NCI-H526 treated with DMSO at 0.1 percent for 48 hours (cell line): ENCODE data around the gene UMAD1.

Source experiments
- DNase-seq: peaks from one replicate; lab custom pipeline; 2025; lab: John Stamatoyannopoulos, UW

UMAD1 gene

DNA sequence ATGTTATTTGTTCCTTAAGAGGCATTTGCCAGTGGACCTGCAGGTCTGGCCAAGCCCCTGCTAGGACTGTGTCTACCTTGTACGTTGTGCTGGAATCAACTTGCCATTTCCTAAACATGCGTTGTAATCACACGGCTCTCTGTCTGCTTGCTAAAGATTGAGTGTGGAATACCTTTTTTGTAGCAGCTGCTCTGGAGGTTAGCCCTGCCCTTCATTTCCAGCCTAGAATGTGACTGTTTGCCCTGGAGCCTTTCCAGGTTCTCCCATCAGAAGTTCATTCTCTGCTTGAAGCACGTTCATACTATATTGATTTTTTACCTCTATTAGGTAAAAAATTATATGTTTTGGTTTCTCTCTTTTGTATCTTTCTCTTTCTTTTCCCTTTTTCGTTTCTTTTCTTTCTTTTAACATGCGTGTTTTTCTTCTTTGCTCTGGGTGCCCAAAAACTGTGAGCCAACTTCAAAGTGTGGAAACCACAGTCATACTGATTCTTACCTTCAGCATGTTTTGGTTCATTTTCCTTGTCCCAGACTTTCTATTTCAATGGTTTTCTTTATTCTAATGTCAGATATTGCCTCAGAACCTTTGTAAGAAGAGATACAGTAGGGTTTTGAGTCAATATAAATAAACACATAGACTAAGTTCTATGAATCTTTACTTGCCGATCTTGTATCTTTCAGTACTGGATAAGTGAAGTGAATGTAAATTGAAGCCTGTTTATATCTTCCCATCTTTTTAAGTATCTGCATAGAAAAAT is 189.7 kb downstream of the UMAD1 start:
- no peak for DNase-seq

DNA sequence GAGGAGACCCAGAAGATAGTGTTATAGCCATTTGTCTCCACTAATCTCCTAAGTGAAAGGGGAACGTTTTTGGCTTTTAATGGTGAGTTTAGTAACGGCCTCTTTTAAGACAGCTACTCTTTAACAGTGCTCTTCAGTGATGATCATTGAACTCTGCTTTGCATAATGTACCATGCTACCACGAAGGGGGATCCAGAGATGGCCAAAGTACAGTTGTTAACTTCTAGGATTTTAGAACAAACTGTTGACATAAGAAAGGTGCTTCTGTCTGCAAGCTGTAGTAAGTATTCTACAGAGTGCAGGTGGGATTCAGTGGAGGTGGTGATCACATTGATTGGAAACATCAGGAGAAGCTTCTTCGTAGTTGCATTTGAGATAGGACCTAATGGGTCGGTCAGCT is 192.0 kb downstream of the UMAD1 start:
- no peak for DNase-seq

DNA sequence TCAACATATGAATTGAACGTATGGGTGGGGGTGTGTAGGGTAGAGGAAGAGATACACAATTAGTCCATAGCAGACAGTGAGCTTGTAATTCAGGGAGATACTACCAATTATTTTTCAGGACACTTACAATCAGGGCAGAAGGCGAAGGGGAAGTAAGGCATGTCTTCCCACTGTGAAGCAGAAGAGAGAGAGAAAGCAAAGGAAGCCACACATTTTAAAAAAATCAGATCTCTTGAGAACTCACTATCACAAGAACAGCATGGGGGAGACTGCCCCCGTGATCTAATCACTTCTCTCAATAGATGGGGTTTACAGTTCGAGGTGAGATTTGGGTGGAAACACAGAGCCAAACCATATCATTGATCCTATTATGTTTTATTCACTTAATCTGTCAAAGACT is 194.2 kb downstream of the UMAD1 start:
- no peak for DNase-seq

DNA sequence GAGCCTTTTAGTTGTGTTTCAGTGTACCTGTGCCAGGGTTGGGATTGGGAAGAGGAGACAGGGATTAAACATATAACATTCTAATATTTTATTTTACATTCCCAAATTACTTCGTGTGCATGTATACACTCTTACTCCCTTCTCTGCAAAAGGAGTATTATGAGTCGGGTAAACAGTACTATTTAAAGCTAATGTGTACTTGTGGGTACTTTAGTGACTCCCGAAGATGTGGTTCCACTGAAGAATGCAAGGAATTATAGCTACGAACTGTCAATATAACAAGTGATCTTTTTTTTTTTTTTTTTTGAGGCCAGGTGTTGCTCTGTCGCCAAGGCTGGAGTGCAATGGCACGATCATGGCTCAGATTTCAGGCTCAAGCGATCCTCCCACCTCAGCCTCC is 200.5 kb downstream of the UMAD1 start:
- DNase-seq, result no peak

DNA sequence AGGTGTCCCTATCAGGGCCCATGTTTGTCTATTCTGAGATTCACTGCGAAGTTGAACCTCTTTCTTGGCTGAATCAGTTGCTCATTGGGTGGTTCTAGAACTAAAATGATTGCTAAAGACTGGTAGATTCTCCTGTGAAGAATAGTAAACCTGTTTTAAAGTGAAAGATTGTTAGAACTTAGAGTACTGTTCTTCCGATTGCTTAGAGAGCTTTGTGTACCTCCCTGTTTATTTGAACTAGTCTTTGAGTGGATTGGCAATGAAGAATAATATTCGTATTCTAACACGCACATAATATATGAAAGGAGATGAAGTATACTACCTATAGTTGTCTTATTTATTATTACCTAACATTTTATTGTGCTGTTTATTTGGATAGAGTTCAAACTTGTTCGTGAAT is 202.7 kb downstream of the UMAD1 start:
- DNase-seq, result no peak

DNA sequence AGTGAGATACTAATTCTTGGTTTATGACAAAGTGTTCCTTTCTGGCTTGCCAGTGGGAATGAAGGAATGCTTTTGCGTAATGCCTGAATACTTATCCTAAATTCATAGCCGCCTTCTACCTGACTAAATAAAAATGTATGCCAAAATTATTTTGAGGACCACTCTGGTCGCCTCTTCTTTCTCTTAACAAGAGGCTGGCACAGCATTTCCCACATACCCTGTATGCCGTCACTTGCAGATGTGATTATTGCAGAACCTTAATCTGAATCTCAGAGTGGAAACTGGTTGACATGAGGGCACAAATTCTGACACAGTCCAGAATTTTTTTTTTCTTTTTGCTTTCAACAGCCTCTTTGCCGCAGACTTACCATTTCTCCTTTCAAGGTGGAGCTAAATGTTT is 203.4 kb downstream of the UMAD1 start:
- no peak for DNase-seq

DNA sequence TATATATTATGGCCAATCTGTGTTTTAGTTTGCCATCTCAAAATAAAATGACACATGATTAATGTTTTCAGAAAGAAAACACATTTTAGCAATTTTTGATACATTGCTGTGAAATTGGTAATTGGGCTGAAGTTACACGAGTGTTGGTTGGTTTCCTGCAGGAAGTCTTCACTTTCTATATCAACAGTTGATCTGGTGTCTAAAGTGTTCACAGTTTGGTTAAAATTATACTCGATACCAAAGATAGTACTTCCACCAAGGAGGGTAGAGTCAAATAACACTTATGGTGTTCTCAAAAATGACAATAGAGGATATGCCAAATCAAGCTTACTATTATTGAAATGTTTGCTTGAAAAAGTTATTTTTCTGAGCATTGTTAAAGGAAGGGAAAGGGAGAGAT is 207.7 kb downstream of the UMAD1 start:
- DNase-seq, result no peak

DNA sequence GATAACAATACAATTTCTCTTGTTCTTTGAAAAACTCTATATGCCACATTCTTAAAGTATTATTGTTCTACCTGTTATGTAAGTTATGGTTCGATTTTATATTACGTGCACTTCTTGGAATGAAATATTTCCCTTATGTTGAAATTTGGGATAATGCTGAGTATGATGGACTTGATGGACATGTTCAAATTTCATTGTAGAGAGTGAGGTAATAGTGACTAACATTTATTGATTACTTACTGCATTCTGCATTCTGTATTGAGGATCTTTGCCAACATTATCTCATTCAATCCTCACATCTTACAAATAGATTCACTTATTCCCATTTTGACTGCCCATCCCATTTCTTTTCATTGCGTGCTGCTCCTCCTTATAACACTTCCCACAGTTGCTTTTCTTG is 208.3 kb downstream of the UMAD1 start:
- no peak for DNase-seq

DNA sequence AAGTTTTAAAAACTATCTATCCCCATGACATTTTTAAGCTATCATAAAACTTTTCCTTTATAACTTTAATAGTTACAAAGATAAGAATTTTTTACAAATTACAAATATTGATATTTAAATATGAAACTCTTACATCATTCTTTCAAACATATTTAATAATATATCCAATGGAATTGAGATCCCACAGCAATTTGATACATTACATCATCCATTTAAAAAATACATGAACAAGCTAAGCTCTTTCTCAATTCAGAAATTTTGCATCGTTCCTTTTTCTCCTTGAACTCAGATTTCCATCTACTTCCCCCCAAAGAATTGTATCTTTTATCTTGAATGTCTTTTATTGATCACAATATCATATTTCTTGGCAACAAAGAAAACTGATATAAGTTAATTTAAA is 209.6 kb downstream of the UMAD1 start:
- no peak for DNase-seq

DNA sequence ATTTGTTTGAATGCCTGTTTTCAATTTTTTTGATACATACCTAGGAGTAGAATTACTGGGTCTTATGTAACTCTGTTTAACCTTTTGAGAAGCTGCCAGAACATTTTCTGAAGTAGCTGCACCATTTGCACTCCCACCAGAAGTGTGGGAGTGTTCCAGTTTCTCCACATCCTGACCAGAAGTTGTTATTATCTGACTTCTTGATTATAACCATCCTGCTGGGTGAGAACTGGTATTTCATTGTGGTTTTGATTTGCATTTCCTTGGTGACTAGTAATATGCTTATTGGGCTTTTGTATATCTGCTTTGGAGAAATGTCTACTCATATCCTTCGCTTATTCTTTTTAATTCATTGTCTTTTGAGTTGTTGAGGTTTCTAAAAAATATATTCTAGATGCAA is 210.8 kb downstream of the UMAD1 start:
- no peak for DNase-seq

DNA sequence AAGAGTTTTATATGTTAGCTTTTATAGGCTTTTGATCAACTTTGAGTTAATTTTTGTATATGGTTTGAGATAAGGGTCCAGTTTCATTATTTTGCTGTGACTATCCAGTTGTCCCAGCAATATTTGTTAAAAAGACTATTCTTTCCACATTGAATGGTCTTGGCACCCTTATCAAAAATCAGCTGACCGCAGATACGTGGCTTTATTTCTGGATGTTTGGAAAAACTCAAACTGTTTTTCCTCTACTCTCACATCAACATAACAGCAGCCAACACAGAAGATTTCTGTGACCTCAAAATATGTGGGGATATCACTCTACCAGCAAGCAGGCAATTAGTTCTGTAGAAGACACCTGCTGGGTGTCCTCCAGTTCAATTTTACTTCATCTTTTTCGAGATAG is 211.4 kb downstream of the UMAD1 start:
- no peak for DNase-seq

DNA sequence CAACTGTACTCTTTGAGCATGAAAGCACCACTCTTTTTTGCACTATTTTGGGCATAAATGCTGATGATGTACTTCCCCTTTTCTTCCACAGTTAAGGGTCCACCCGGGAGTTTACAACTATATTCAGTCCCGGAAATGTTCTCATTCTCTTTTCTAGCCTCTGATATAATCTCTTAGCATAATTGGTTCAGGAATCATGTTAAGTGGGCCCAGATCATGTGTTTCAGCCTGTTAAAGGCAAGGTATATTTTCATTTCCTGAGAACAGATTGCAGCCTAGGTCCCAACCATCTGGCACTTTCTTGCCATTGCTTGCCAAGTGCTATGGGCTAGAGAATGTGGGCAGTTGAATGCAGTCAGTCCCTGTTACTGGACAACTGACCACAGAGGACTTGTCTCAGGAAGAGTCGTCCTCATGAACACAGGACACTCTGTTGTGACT is 216.6 kb downstream of the UMAD1 start:
- DNase-seq, result no peak

DNA sequence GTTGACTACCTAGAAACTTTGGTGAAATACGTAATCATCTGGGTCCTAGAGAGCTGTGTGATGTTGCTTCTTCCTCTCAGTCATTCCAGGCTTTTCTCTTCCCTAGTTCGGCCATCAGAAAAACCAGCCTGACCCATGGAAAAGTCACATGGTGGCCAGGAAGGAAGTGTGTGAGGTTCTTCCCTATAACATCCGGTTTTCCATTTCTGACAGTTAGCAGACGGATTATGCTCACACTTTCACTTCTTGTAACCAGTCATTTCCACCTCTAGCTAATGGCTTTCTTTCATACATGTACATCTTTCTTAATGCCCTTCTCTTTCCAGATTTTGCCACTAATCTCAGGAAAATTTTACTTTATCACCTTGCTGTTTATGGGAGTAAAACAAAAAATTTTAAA is 218.0 kb downstream of the UMAD1 start:
- no peak for DNase-seq

DNA sequence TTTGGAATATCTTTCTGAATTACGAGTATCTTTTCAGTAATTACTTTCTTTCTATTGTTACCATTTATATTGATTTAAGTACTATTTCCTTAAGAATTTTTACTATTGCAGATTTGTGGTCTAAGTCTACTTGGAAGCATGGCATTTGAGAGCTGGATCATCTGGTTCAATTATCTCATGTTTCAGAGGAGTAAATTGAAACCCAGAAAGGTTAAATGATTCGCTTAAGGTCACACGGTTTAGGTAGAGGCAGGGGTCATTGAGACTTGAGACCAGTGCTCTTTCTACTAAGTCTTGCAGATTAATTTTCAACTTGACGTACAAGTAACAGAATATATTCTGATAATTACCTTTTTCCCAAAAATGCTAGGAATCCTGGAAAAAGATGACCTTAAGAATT is 218.9 kb downstream of the UMAD1 start:
- no peak for DNase-seq

DNA sequence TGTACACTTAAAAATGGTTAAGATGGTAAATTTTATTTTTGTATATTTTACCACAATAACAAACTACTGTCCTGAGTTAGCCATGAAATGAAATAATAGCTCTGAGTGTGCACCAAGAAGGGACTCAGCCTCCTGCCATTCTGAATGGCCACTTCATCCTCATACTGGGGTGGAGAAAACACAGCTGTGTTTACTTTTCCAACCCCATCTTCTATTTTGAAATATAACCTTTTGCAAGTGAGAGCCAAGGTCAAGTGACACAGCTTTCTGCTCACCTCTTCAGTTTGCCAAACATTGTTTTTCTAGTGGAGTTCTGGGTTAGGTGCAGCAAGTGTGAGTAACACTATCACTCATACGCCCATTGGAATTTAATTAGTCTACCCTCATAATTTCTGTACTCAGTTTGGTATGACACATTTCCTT is 220.7 kb downstream of the UMAD1 start:
- peak; percentile 8 for DNase-seq

DNA sequence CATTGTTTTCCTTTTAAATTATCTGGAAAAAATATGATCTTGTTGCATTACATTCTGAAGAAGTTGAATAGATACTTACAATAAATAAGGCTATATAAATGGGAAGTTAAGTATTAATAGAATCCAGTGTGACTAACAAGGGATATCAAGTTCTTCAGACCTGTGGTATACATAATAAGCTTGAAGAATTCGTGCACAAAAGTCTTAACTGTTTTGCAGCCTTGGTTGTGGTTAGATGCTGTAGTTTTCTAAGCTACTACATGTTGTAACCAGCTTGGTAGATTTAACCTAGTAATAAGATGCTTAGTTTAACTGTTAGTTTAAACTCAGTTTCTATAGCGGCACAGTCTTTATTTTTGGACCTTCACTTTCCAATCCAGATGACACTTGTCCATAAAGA is 221.8 kb downstream of the UMAD1 start:
- no peak for DNase-seq

DNA sequence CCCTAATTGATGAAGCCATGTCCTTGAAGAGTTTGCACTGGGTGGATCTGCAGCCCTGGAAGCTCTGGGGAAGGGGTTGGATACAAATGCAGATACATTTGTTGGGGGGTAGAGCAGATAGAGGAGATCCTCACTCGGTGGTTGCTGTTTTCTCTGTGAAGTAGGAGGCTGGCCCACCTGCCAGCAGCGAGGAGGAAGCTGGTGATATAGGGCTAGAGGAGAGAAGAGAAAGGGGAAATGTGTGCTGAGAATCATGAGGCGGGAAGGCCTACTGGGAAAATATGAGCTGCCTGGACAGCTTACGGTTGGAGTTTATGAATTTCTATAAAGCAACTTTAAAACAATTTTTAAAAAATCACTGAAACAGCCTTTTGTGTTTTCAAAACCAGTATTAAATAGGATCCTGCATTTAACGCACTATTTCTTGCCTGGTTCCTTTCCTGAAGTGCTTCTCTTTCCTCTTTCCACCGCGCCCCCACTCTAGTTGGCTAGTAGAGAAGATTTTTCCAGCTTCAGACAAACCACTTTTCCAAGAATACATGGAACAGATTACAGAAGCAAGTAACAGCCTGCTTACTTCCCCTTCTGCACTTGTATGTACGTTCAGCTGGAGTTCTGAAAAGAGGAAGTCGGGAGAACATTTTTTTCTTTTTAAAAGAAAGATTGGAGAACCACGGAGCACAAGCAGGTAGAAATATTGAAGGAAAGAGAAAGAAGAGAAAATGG is 227.5 kb downstream of the UMAD1 start:
- DNase-seq, result no peak

DNA sequence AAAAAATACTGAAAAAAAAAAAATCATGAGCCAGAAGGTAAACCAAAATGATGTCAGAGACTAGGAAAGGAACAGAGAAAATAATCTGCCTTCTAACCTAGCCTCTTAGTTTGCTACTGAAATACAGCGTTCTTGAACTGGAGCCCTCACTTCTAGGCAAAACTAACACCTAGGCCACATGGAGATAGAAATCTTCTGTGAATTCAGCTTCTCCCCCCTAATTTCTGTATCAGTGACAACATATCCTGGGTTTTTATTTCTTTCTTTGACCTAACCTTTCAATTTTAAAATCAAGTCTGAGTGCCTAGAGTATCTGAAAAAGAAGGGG is 228.0 kb downstream of the UMAD1 start:
- DNase-seq, result no peak

DNA sequence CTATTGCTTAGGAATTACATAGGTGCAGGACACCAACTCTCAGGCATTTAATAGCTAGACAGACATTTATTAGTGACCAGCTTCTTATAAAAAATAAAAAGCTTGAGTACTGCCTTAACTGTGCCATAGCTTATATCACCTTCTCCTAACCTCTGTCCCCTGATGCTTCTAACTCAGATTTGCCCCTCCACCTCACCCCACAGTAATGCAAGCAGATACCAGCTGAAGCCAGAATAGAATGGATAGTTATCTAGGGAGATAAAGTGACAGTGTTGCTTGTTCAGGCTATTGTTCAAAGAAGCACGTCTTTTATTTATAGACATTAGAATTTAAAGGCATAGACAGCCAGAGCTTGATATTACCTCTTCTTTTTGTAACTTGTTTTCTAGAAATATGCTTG is 228.5 kb downstream of the UMAD1 start:
- DNase-seq, result no peak

DNA sequence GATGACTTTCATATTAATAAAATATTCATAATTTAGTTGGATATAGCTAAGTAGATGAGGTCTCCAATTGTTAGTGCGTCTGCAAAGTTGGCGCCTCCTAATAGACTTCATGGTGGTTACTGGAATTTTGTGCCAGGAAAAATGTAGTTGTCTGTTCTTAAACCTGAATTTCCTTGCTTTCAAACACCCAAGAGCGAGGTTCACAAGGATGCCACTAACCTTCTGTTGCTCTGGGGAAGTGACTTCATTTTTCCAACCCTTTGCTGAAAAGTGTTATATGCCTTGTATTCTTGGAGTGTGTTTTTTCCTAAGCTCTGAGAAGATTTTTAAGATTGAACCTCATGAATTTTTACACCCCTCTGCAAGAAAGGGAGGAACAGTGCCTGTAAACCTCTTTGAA is 229.1 kb downstream of the UMAD1 start:
- no peak for DNase-seq

DNA sequence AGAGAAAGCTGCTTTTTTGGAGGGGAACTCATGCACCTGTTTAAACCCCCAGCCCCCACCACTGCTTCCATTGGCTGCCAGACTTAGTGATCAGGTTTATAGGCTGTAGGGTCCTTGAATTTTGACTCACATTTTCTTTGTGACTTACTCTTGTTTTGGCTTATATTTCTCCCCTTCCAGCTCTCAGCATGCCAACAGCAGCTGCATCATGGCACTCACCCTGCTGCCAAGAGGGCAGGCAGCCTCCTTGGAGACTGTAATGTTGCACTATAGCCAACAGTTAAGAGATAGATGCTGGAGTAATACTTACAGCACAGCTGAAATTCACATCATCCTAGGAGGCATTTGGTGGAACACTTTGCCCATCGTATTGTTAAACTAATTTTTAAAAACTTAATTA is 230.0 kb downstream of the UMAD1 start:
- no peak for DNase-seq

DNA sequence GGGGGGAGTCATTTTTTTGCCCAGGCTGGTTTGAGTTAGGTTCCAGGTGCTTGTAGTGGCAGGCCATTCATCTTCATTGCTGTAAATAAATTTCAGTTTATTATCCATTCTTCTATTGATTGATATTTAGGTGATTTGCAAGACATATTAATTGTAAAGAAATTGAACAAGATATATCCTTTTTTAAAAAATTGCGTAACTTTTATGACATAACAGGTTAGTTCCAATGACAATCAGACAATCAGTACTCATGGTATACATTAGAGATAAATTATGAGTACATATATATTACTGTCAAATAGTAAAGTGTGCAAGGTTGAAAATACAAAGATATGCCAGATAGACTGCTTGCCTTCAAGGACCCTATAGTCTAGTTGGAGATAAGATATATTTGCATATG is 235.9 kb downstream of the UMAD1 start:
- no peak for DNase-seq

DNA sequence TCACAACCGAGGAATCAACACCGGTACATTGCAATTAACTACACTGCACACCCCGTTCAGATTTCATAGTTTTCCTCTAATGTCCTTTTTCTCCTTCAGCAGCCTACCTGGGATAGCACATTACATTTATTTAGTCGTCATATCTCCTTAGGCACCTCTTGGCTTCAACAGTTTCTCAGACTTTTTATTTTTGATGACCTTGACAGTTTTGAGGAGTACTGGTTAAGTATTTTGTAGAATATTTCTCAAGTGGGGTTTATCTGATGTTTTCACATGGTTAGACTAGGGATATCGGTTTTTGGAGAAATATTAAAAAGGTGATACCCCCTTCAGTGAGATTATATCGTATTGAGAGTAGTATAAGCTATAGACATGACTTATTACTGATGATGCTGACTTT is 241.0 kb downstream of the UMAD1 start:
- no peak for DNase-seq

DNA sequence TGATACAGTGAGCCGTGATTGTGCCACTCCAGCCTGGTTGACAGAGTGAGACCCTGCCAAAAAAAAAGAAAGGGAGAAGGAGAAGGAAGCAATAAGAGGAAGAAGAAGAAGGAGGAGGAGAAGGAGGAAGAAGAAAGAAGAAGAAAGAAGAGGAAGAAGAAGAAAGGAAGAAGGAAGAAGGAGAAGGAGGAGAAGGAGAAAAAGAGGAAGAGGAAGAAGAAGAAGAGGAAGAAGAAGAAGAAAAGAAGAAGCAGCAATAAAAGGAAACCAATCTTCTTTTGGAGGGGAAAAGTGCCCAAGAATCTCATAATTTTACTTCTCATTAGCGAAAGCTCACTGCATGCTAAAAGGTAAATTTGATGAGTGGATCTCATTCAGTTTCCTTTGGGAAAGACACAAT is 242.3 kb downstream of the UMAD1 start:
- no peak for DNase-seq
